GM12878 (cell line): ENCODE measurements around the gene C1QTNF8. TPM values are rescaled to one million over a fixed set of nuclear protein-coding genes. Genes with fewer than 3 reads are reported as not detected.

Experiments used
- ATAC-seq: fragments of 200-7000 bp; cut with Tn5 transposase; 3 replicates; pipeline ENCODE4 v1.9.1; 2020; ENCODE audit warnings: mild to moderate bottlenecking, moderate library complexity
- BruUV-seq: library from RNA; stranded (reverse); fragments of 400-500 nt; replicated peaks from 2 replicates; lab custom pipeline; 2021; lab: Mats Ljungman, UMichigan
- CTCF ChIA-PET: fragments of 300-600 bp; sonication (Branson Sonifier 250); formaldehyde crosslinking; extraction: SDS; loops from one replicate; lab custom pipeline; 2021; ENCODE audit warnings: inconsistent platforms; lab: Yijun Ruan, JAX
- POLR2A ChIA-PET: fragments of 350-600 bp; formaldehyde crosslinking; extraction: SDS; loops from one replicate; lab custom pipeline; 2021; ENCODE audit warnings: inconsistent platforms; lab: Charles Lee
- RAD21 ChIA-PET: fragments of 300-600 bp; sonication (Branson Sonifier 250); formaldehyde crosslinking; loops from one replicate; lab custom pipeline; 2023; ENCODE audit warnings: antibody characterized with exemption; ENCODE audit not compliant: unreplicated experiment; lab: Charles Lee
- SMC1A ChIA-PET: fragments of 300-600 bp; sonication (Branson Sonifier 250); formaldehyde crosslinking; loops from one replicate; lab custom pipeline; 2023; ENCODE audit not compliant: unreplicated experiment, uncharacterized antibody; lab: Charles Lee
- DNase-seq: peaks from one replicate; pipeline ENCODE4 v3.0.0-alpha.2; 2011; ENCODE audit warnings: low read depth, low spot score
- FAIRE-seq: peaks from 3 replicates; lab custom pipeline; 2011; peaks lifted over from hg19 to GRCh38; lab: Jason Lieb, UNC
- H2AFZ ChIP-seq: 2 replicates; pipeline ENCODE4 v1.6.0; 2011; ENCODE audit warnings: low read depth, low read length, control low read depth; ENCODE audit not compliant: control insufficient read depth
- H3K27ac ChIP-seq: 2 replicates; pipeline ENCODE4 v1.5.1; 2011; ENCODE audit warnings: control low read depth; ENCODE audit not compliant: control insufficient read depth, insufficient read depth
- H3K27me3 ChIP-seq, 2 experiments: replicated peaks in 1 of 2; 2 replicates each; pipeline versions ENCODE4 v1.6.0 to v1.6.1; 2011; ENCODE audit warnings: low read length in 1 of 2; ENCODE audit not compliant: control insufficient read depth in 2 of 2, insufficient read depth in 2 of 2
- H3K36me3 ChIP-seq, 2 experiments: 2 replicates each; pipeline ENCODE4 v1.5.1; 2011; ENCODE audit warnings: low read length in 1 of 2; ENCODE audit not compliant: control insufficient read depth in 2 of 2, insufficient read depth in 2 of 2
- H3K4me1 ChIP-seq: 2 replicates; pipeline ENCODE4 v1.6.1; 2011; ENCODE audit warnings: mild to moderate bottlenecking, low read length, moderate library complexity, mixed read lengths; ENCODE audit not compliant: control insufficient read depth, insufficient read depth
- H3K4me2 ChIP-seq: 2 replicates; pipeline ENCODE4 v1.6.0; 2011; ENCODE audit warnings: control low read depth; ENCODE audit not compliant: control insufficient read depth, insufficient read depth
- H3K4me3 ChIP-seq: fragments of 200-600 bp; sonication (generic); 2 replicates; pipeline ENCODE4 v1.5.1; 2016
- H3K79me2 ChIP-seq: 2 replicates; pipeline ENCODE4 v1.6.0; 2011; ENCODE audit warnings: low read length; ENCODE audit not compliant: control insufficient read depth, insufficient read depth
- H3K9ac ChIP-seq: 2 replicates; pipeline ENCODE4 v1.8.0; 2011; ENCODE audit warnings: low read length, control low read depth, mixed read lengths; ENCODE audit not compliant: control insufficient read depth, insufficient read depth
- H3K9me3 ChIP-seq: replicated peaks from 3 replicates; pipeline ENCODE4 v1.5.1; 2011; ENCODE audit warnings: mild to moderate bottlenecking, low read length; ENCODE audit not compliant: control insufficient read depth, insufficient read depth
- H4K20me1 ChIP-seq: 2 replicates; pipeline ENCODE4 v1.6.0; 2011; ENCODE audit not compliant: control insufficient read depth, insufficient read depth
- BCLAF1 ChIP-seq: fragments of 450-650 bp; IDR thresholded peaks from 2 replicates; pipeline ENCODE4 v1.6.1; 2017; ENCODE audit warnings: antibody characterized with exemption, mild to moderate bottlenecking, moderate library complexity
- CHD1 ChIP-seq: IDR thresholded peaks from 2 replicates; pipeline ENCODE4 v1.6.1; 2012; ENCODE audit warnings: low read depth, low read length, improper control_type of control experiment
- EZH2 ChIP-seq: IDR thresholded peaks from 2 replicates; pipeline ENCODE4 v1.6.1; 2012; ENCODE audit warnings: low read depth, mild to moderate bottlenecking, control low read depth, inconsistent platforms, low read length, borderline replicate concordance; ENCODE audit not compliant: control insufficient read depth
- FOXM1 ChIP-seq: IDR thresholded peaks from 2 replicates; pipeline ENCODE4 v1.6.1; 2012; ENCODE audit warnings: low read depth, mild to moderate bottlenecking, inconsistent platforms, low read length, moderate library complexity
- HSF1 ChIP-seq: fragments of 150-350 bp; IDR thresholded peaks from 2 replicates; pipeline ENCODE4 v1.6.1; 2014; ENCODE audit warnings: mild to moderate bottlenecking, low read depth, low read length
- LARP7 ChIP-seq: fragments of 450-650 bp; IDR thresholded peaks from 2 replicates; pipeline ENCODE4 v1.6.1; 2017; ENCODE audit warnings: mild to moderate bottlenecking
- PML ChIP-seq: IDR thresholded peaks from 2 replicates; pipeline ENCODE4 v1.6.1; 2012; ENCODE audit warnings: low read length, inconsistent platforms
- PRDM15 ChIP-seq: fragments of 450-650 bp; formaldehyde crosslinking; IDR thresholded peaks from 2 replicates; pipeline ENCODE4 v1.4.0; 2020; ENCODE audit warnings: mild to moderate bottlenecking, moderate library complexity
- RB1 ChIP-seq: fragments of 450-650 bp; formaldehyde crosslinking; IDR thresholded peaks from 2 replicates; pipeline ENCODE4 v1.6.1; 2017; ENCODE audit warnings: mild to moderate bottlenecking, borderline replicate concordance
- RCOR1 ChIP-seq: conservative IDR thresholded peaks from 2 replicates; pipeline ENCODE4 v1.6.1; 2012; ENCODE audit warnings: low read depth, low read length, improper control_type of control experiment
- RELA ChIP-seq: fragments of 450-650 bp; IDR thresholded peaks from 2 replicates; pipeline ENCODE4 v1.8.0; 2014; ENCODE audit warnings: borderline replicate concordance; ENCODE audit not compliant: partially characterized antibody
- TBL1XR1 ChIP-seq: IDR thresholded peaks from 2 replicates; pipeline ENCODE4 v1.6.1; 2012; ENCODE audit warnings: low read depth, low read length, improper control_type of control experiment
- WGBS: methylation state at CpG from one replicate; pipeline ENCODE4 v1.1.6; 2016; ENCODE audit warnings: low lambda C conversion rate; ENCODE audit not compliant: insufficient replicate concordance, insufficient coverage; ENCODE audit errors: missing lambda C conversion rate; 5-methylcytosine and 5-hydroxymethylcytosine counted together
- in situ Hi-C: fragments of 300-500 bp; cut with MboI; formaldehyde crosslinking; loops from 9 replicates; pipeline ENCODE4 v1.14.3; 2018; ENCODE audit warnings: mixed read lengths
- intact Hi-C: fragments of 100-400 bp; cut with micrococcal nuclease; formaldehyde crosslinking; loops from one replicate; pipeline ENCODE4 v1.14.2; 2022; ENCODE audit not compliant: unreplicated experiment
- polyA plus RNA-seq, 11 experiments: library from polyadenylated mRNA; depleted of rRNA in 4 of 11; unstranded in 6 of 11; stranded (reverse) in 5 of 11; fragments of >200 nt; fragmentation: Nextera tagmentation in 4 of 11; fragmentation: Illumina TruSeq in 1 of 11; extraction: Ambion mirVana in 4 of 11; extraction: Trizol in 1 of 11; gene quantifications; 1 replicate in 1 of 11; 2 replicates in 10 of 11; pipeline versions ENCODE4 v1.2.1 to v1.2.3, GENCODE V29; 2011 to 2016; ENCODE audit warnings: inconsistent platforms in 2 of 11, missing spikeins in 2 of 11, low read depth in 1 of 11
- total RNA-seq, 4 experiments: library from RNA; depleted of rRNA in 3 of 4; stranded (reverse); fragments of >200 nt in 3 of 4; fragmentation: Illumina TruSeq in 1 of 4; extraction: Trizol in 1 of 4; gene quantifications; 2 replicates each; pipeline versions ENCODE4 v1.2.1 to v1.2.3, GENCODE V29; 2013 to 2021

C1QTNF8 gene
- total and polyA plus RNA-seq, 10 of the 15 experiments (the other 5 are each of a cell fraction or from before 2014, with no cell fraction given), result not detected

DNA sequence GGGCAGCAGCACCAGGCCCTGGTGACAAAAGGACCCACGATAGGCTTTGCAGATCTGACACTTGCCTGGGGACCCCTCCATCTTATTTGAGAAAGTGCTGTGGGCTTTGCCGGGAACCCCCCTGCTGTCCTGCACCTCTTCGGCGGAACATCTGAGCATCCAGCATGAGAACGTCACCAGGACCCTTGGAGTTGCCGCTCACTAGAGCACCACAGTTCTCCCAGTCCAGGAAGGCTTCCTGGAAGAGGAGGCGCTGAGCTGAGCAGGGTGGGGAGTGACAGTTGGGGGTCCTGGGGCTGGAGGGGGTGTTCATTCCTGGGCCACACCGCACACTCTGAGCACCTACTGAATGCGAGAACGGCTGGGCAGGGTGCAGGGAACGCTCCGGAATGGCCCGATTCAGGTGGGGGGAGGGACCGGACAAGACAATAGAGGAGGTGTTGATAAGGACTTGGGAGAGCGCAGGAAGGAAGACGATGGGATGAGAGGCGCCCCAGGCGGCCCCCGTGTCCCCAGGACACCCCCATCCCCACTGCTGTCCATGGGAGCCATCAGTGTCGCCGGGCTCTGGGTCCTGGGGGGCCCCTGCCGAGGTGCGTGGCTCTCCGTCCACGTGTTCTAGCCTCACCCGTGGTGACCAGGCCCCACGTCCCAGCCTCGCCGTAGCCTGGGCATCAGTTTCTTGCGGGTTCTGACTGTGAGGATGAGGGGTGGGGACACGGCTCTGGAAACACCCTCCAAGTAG, 32.1 kb upstream of the C1QTNF8 start:
- intact Hi-C loops, result no loop called here
- ChIA-PET POLR2A (no interaction called here), SMC1A (no interaction called here), CTCF (no interaction called here), RAD21 (no interaction called here)
- H3K27me3 ChIP-seq, result no peaks in the 10 kb centered on the region
- in situ Hi-C loops, result loop anchor here (10.0 kb wide), 1 partner anchor 63 kb away; no protein-coding TSS in a partner anchor
- no peak overlapping the region for H3K9ac ChIP-seq
- no peaks in the 10 kb centered on the region for H3K79me2 ChIP-seq
- H3K4me2 ChIP-seq, result no peak overlapping the region
- ATAC-seq (no peak), DNase-seq (no peak), FAIRE-seq (no peak)
- no peak overlapping the region for H2AFZ ChIP-seq
- no peaks in the 10 kb centered on the region for H3K4me1 ChIP-seq
- H3K4me3 ChIP-seq, result no peak overlapping the region
- no TSS peak for BruUV-seq
- no peaks in the 10 kb centered on the region for H4K20me1 ChIP-seq
- no peaks in the 10 kb centered on the region for H3K36me3 ChIP-seq
- no peaks in the 10 kb centered on the region for H3K9me3 ChIP-seq
- no peak overlapping the region for H3K27ac ChIP-seq
- WGBS, result 61% methylated on average over 25 of the region's 31 CpGs
- TF ChIP-seq HSF1 (no peak), PML (no peak), FOXM1 (no peak), BCLAF1 (no peak), RCOR1 (no peak), TBL1XR1 (no peak), PRDM15 (CRISPR knock-in tag) (no peak), LARP7 (no peak), CHD1 (no peak), RELA (no peak), EZH2 (no peak), RB1 (no peak)
